ENCODE data around the gene SDE2. TPM values are rescaled to one million over a fixed set of nuclear protein-coding genes. Genes with fewer than 3 reads are reported as not detected.
"Not testable (repeated sequence)": the region's sequence is repeated elsewhere in the genome, so short reads cannot be mapped to it uniquely, and the experiment has no call there.

SDE2 gene
- total and polyA plus RNA-seq, 7 experiments from 2014 or later = 9.3 to 36.3 (median 20.8) TPM

- ChIA-PET CTCF (interaction anchor here (0.6 to 1.9 kb wide), 14 partner anchors 10 to 659 kb away, joined by 3 to 8 read pairs (median 4); no protein-coding TSS in a partner anchor), POLR2A (interaction anchor here (0.6 to 2.8 kb wide), 3 partner anchors 55 to 545 kb away, joined by 5 to 6 read pairs (median 6); partner anchors contain the start of gene SRP9)
- DNase-seq; H3K27me3 Mint-ChIP-seq; H3K27me3 ChIP-seq (ENCODE audit: control insufficient read depth in 2 of 2, insufficient read depth in 2 of 2, low read length in 2 of 2); H3K4me1 ChIP-seq (ENCODE audit: control insufficient read depth in 2 of 2, insufficient read depth in 2 of 2, low read length in 2 of 2); H3K4me3 ChIP-seq (ENCODE audit: low read length); H3K27ac ChIP-seq (ENCODE audit: low read depth, low read length); H3K9me3 Mint-ChIP-seq; H3K4me1 Mint-ChIP-seq; H3K9me3 ChIP-seq (ENCODE audit: control insufficient read depth in 2 of 3, low read length in 3 of 3); H3K27ac Mint-ChIP-seq; H3K4me3 Mint-ChIP-seq; ATAC-seq: not testable (repeated sequence)
- H3K36me3 ChIP-seq (ENCODE audit: control insufficient read depth in 2 of 3, insufficient read depth in 3 of 3, low read length in 3 of 3) = peaks cover 0 to 17% (median 5%) of the 10 kb centered on the region in 3 experiments
- intact Hi-C loops (cut with micrococcal nuclease) = loop anchor here (5.0 to 10.0 kb wide), 5 partner anchors 63 to 1463 kb away; partner anchors contain the start of genes LBR (in 2 of the 2) and ENAH (in 1 of the 2)
- H3K36me3 Mint-ChIP-seq = peaks cover under 1 to 19% (median 5%) of the 10 kb centered on the region in 5 donors
These were observed 24.0 kb downstream of the SDE2 start for GRCh38 chr1:225975146-225975545.

- H3K27me3 ChIP-seq (ENCODE audit: control insufficient read depth in 2 of 2, insufficient read depth in 2 of 2, low read length in 2 of 2) = no peaks in the 10 kb centered on the region
- Mint-ChIP-seq H3K27ac (no peak overlapping the region), H3K27me3 (no peaks in the 10 kb centered on the region), H3K4me3 (no peak overlapping the region), H3K4me1 (peaks cover 0 to 9% (median 5%) of the 10 kb centered on the region in 7 donors), H3K9me3 (no peaks in the 10 kb centered on the region), H3K36me3 (peaks cover 0 to 12% (median 0%) of the 10 kb centered on the region in 5 donors)
- ChIA-PET CTCF (interaction anchor here (0.7 to 1.9 kb wide), 7 partner anchors 11 to 659 kb away, joined by 3 to 8 read pairs (median 4); no protein-coding TSS in a partner anchor), POLR2A (interaction anchor here (0.6 to 2.8 kb wide), 3 partner anchors 54 to 325 kb away, joined by 4 to 6 read pairs (median 5); partner anchors contain the start of gene SRP9)
- no peaks in the 10 kb centered on the region for H3K9me3 ChIP-seq (ENCODE audit: control insufficient read depth in 2 of 3, low read length in 3 of 3)
- H3K4me3 ChIP-seq (ENCODE audit: low read length) = no peak overlapping the region
- no peaks in the 10 kb centered on the region for H3K4me1 ChIP-seq (ENCODE audit: control insufficient read depth in 2 of 2, insufficient read depth in 2 of 2, low read length in 2 of 2)
- no peak for DNase-seq
- H3K27ac ChIP-seq (ENCODE audit: low read depth, low read length) = no peak overlapping the region
- no peak for ATAC-seq
- H3K36me3 ChIP-seq (ENCODE audit: control insufficient read depth in 2 of 3, insufficient read depth in 3 of 3, low read length in 3 of 3) = peaks cover 0 to 10% (median under 1%) of the 10 kb centered on the region in 3 experiments
- intact Hi-C loops (cut with micrococcal nuclease) = loop anchor here in 1 of 2 donors (10.0 kb wide), 1 partner anchor 320 kb away; the partner anchor contains the start of gene ENAH
These were observed 24.7 kb downstream of the SDE2 start for GRCh38 chr1:225974454-225974853.

GRCh38 chr1:225973158-225973557 is 26.0 kb downstream of the SDE2 start:
- intact Hi-C loops (cut with micrococcal nuclease) = loop anchor here in 1 of 2 donors (10.0 kb wide), 1 partner anchor 318 kb away; the partner anchor contains the start of gene ENAH

DNA sequence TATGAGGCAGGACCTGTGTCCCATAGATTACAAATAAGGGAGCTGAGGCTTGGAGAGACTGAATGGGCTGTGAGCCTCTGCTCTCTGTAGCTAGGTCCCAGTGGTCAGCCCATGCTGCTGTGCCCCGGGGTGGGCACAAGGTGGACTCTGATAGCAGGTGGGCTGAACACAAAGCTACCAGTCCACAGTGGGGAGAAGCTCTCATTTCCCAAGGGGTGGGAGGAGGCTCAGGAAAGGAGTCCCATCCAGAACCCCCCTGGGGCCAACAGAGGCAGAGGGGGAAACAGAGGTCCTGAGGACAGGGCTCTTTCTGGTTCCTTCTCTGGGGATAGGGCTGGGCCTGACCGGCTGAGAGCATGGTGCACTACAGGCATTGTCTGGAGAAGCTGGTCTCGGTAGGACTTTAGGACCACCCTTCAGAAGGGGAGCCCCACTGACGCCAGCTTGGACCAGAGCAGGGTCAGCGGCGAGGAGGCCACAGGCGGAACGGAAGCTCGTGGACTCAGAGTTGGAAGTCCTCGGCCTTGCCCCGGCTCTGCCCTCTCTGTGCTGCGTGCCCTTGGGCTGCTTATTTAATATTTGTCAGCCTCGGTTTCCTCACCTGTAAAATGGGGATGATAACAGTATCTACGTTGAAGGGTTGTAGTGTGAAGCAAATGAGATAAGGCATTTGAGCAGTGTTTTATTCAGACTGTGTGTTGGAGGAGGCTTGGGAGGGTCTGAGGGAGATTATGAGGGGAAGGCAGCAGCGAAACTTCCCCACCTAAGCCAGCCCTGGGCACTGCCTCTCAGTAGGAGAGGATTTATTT is 26.6 kb downstream of the SDE2 start:
- CTCF ChIA-PET = interaction anchor here (0.6 to 0.7 kb wide), 3 partner anchors 9 to 24 kb away, joined by 3 to 4 read pairs (median 3); no protein-coding TSS in a partner anchor
- POLR2A ChIA-PET = interaction anchor here (0.6 kb wide), 1 partner anchor 306 kb away, joined by 3 read pairs; no protein-coding TSS in a partner anchor
- no peaks in the 10 kb centered on the region for H3K9me3 Mint-ChIP-seq

More at GRCh38 chr1:225973158-225973557, 26.0 kb downstream of the SDE2 start:
- POLR2A ChIA-PET = interaction anchor here (0.6 kb wide), 1 partner anchor 307 kb away, joined by 3 read pairs; no protein-coding TSS in a partner anchor
- Histone ChIP-seq H3K27ac (ENCODE audit: low read depth, low read length) (no peak overlapping the region), H3K4me1 (ENCODE audit: control insufficient read depth in 2 of 2, insufficient read depth in 2 of 2, low read length in 2 of 2) (no peaks in the 10 kb centered on the region), H3K9me3 (ENCODE audit: control insufficient read depth in 2 of 3, low read length in 3 of 3) (no peaks in the 10 kb centered on the region), H3K27me3 (ENCODE audit: control insufficient read depth in 2 of 2, insufficient read depth in 2 of 2, low read length in 2 of 2) (no peaks in the 10 kb centered on the region), H3K4me3 (ENCODE audit: low read length) (no peak overlapping the region), H3K36me3 (ENCODE audit: control insufficient read depth in 2 of 3, insufficient read depth in 3 of 3, low read length in 3 of 3) (peaks cover 0 to 8% (median 0%) of the 10 kb centered on the region in 3 experiments)
- H3K9me3 Mint-ChIP-seq = no peaks in the 10 kb centered on the region
- no peak overlapping the region for H3K27ac Mint-ChIP-seq
- CTCF ChIA-PET = interaction anchor here (0.6 to 1.2 kb wide), 2 partner anchors 8 to 655 kb away, joined by 3 read pairs; no protein-coding TSS in a partner anchor
- DNase-seq (no peak), ATAC-seq (no peak)
- no peak overlapping the region for H3K4me3 Mint-ChIP-seq
- H3K4me1 Mint-ChIP-seq = peaks cover 0 to 6% (median 4%) of the 10 kb centered on the region in 7 donors
- no peaks in the 10 kb centered on the region for H3K27me3 Mint-ChIP-seq
- H3K36me3 Mint-ChIP-seq = peaks cover 0 to 5% (median 0%) of the 10 kb centered on the region in 5 donors

DNA sequence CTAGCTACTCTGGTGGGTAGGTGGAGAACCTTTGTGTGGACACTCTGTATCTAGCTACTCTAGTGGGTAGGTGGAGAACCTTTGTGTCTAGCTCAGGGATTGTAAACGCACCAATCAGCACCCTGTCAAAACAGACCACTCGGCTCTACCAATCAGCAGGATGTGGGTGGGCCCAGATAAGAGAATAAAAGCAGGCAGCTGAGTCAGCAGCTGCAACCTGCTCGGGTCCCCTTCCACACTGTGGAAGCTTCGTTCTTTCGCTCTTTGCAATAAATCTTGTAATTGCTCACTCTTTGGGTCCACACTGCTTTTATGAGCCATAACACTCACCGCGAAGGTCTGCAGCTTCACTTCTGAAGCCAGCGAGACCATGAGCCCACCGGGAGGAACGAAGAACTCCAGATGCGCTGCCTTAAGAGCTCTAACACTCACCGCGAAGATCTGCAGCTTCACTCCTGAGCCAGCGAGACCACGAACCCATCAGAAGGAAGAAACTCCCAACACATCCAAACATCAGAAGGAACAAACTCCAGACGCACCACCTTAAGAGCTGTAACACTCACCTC is 28.5 kb downstream of the SDE2 start:
- H3K36me3 Mint-ChIP-seq; H3K27me3 ChIP-seq (ENCODE audit: control insufficient read depth in 2 of 2, insufficient read depth in 2 of 2, low read length in 2 of 2); ATAC-seq; H3K9me3 ChIP-seq (ENCODE audit: control insufficient read depth in 2 of 3, low read length in 3 of 3); H3K27ac ChIP-seq (ENCODE audit: low read depth, low read length); H3K9me3 Mint-ChIP-seq; H3K4me3 ChIP-seq (ENCODE audit: low read length); H3K4me1 ChIP-seq (ENCODE audit: control insufficient read depth in 2 of 2, insufficient read depth in 2 of 2, low read length in 2 of 2); DNase-seq; H3K27me3 Mint-ChIP-seq; H3K4me3 Mint-ChIP-seq; H3K27ac Mint-ChIP-seq; H3K4me1 Mint-ChIP-seq; H3K36me3 ChIP-seq (ENCODE audit: control insufficient read depth in 2 of 3, insufficient read depth in 3 of 3, low read length in 3 of 3): not testable (repeated sequence)
- intact Hi-C loops (cut with micrococcal nuclease) = loop anchor here in 1 of 2 donors (10.0 kb wide), 1 partner anchor 316 kb away; the partner anchor contains the start of gene ENAH
- POLR2A ChIA-PET = interaction anchor here (0.6 kb wide), 1 partner anchor 81 kb away, joined by 3 read pairs; no protein-coding TSS in a partner anchor
- CTCF ChIA-PET = interaction anchor here (0.7 to 1.0 kb wide), 3 partner anchors 14 to 499 kb away, joined by 3 to 5 read pairs (median 3); no protein-coding TSS in a partner anchor

More for the DNA sequence above, 26.6 kb downstream of the SDE2 start:
- H3K27ac ChIP-seq (ENCODE audit: low read depth, low read length) = no peak overlapping the region
- H3K27me3 ChIP-seq (ENCODE audit: control insufficient read depth in 2 of 2, insufficient read depth in 2 of 2, low read length in 2 of 2) = no peaks in the 10 kb centered on the region
- intact Hi-C loops (cut with micrococcal nuclease) = loop anchor here in 1 of 2 donors (10.0 kb wide), 1 partner anchor 318 kb away; the partner anchor contains the start of gene ENAH
- Mint-ChIP-seq H3K4me3 (no peak overlapping the region), H3K36me3 (peaks cover 0 to 4% (median 0%) of the 10 kb centered on the region in 5 donors), H3K4me1 (peaks cover 0 to 6% (median 4%) of the 10 kb centered on the region in 7 donors), H3K27me3 (no peaks in the 10 kb centered on the region), H3K27ac (peak overlapping the region in 2 of 9 donors; percentile 10 to 16)
- DNase-seq (no peak), ATAC-seq (no peak)
- no peaks in the 10 kb centered on the region for H3K9me3 ChIP-seq (ENCODE audit: control insufficient read depth in 2 of 3, low read length in 3 of 3)
- H3K4me1 ChIP-seq (ENCODE audit: control insufficient read depth in 2 of 2, insufficient read depth in 2 of 2, low read length in 2 of 2) = no peaks in the 10 kb centered on the region
- H3K4me3 ChIP-seq (ENCODE audit: low read length) = no peak overlapping the region
- H3K36me3 ChIP-seq (ENCODE audit: control insufficient read depth in 2 of 3, insufficient read depth in 3 of 3, low read length in 3 of 3) = peaks cover 0 to 5% (median 0%) of the 10 kb centered on the region in 3 experiments

- intact Hi-C loops (cut with micrococcal nuclease) = loop anchor here in 1 of 2 donors (10.0 kb wide), 1 partner anchor 315 kb away; the partner anchor contains the start of gene ENAH
- H3K9me3 Mint-ChIP-seq; DNase-seq; H3K27ac ChIP-seq (ENCODE audit: low read depth, low read length); H3K36me3 ChIP-seq (ENCODE audit: control insufficient read depth in 2 of 3, insufficient read depth in 3 of 3, low read length in 3 of 3); H3K4me3 Mint-ChIP-seq; ATAC-seq; H3K9me3 ChIP-seq (ENCODE audit: control insufficient read depth in 2 of 3, low read length in 3 of 3); H3K27ac Mint-ChIP-seq; H3K27me3 ChIP-seq (ENCODE audit: control insufficient read depth in 2 of 2, insufficient read depth in 2 of 2, low read length in 2 of 2); H3K36me3 Mint-ChIP-seq; H3K4me3 ChIP-seq (ENCODE audit: low read length); H3K27me3 Mint-ChIP-seq; H3K4me1 ChIP-seq (ENCODE audit: control insufficient read depth in 2 of 2, insufficient read depth in 2 of 2, low read length in 2 of 2); POLR2A ChIA-PET; H3K4me1 Mint-ChIP-seq: not testable (repeated sequence)
- CTCF ChIA-PET = interaction anchor here (0.7 to 1.0 kb wide), 2 partner anchors 17 to 499 kb away, joined by 3 to 5 read pairs; no protein-coding TSS in a partner anchor
These were observed 29.4 kb downstream of the SDE2 start for GRCh38 chr1:225969751-225970150.

All from naive thymus-derived CD4-positive, alpha-beta T cell (primary cell).